GM23338 (cell line): ENCODE measurements around the gene PPM1H. TPM values are rescaled to one million over a fixed set of nuclear protein-coding genes. Genes with fewer than 3 reads are reported as not detected.

ENCODE experiments used
- ATAC-seq: fragments of 200-7000 bp; cut with Tn5 transposase; 3 replicates; pipeline ENCODE4 v1.9.1; 2020
- DNase-seq: peaks from one replicate; pipeline ENCODE4 v3.0.0-alpha.2; 2015; ENCODE audit warnings: low spot score
- H2AFZ ChIP-seq: fragments of 200-600 bp; sonication (generic); 2 replicates; pipeline ENCODE4 v1.8.0; 2016; ENCODE audit warnings: antibody characterized with exemption, mild to moderate bottlenecking, moderate library complexity
- H3F3A ChIP-seq: fragments of 200-600 bp; sonication (generic); replicated peaks from 2 replicates; pipeline ENCODE4 v1.8.0; 2017; ENCODE audit warnings: antibody characterized with exemption, mixed run types, low read depth
- H3K27ac ChIP-seq: fragments of 200-600 bp; sonication (generic); 2 replicates; pipeline ENCODE4 v1.6.1; 2016; ENCODE audit warnings: low read depth
- H3K27me3 ChIP-seq: fragments of 200-600 bp; sonication (generic); 2 replicates; pipeline ENCODE4 v1.8.0; 2016; ENCODE audit warnings: mild to moderate bottlenecking, mixed run types, moderate library complexity; ENCODE audit not compliant: insufficient read depth
- H3K36me3 ChIP-seq: fragments of 200-600 bp; sonication (generic); 2 replicates; pipeline ENCODE4 v1.8.0; 2016; ENCODE audit warnings: mild to moderate bottlenecking; ENCODE audit not compliant: insufficient read depth
- H3K4me1 ChIP-seq: fragments of 200-600 bp; sonication (generic); 2 replicates; pipeline ENCODE4 v1.8.0; 2016; ENCODE audit warnings: mild to moderate bottlenecking, moderate library complexity; ENCODE audit not compliant: insufficient read depth
- H3K4me2 ChIP-seq: fragments of 200-600 bp; sonication (generic); 2 replicates; pipeline ENCODE4 v1.7.1; 2017; ENCODE audit warnings: mixed run types
- H3K4me3 ChIP-seq: fragments of 200-600 bp; sonication (generic); 2 replicates; pipeline ENCODE4 v1.6.1; 2016; ENCODE audit warnings: mixed run types
- H3K79me2 ChIP-seq: fragments of 200-600 bp; sonication (generic); replicated peaks from 2 replicates; pipeline ENCODE4 v1.8.0; 2017; ENCODE audit warnings: mild to moderate bottlenecking; ENCODE audit not compliant: insufficient read depth
- H3K9me2 ChIP-seq: fragments of 200-600 bp; sonication (generic); 2 replicates; pipeline ENCODE4 v1.8.0; 2017; ENCODE audit not compliant: insufficient read depth
- H4K20me1 ChIP-seq: fragments of 200-600 bp; sonication (generic); replicated peaks from 2 replicates; pipeline ENCODE4 v1.8.0; 2017; ENCODE audit warnings: mild to moderate bottlenecking; ENCODE audit not compliant: insufficient read depth
- H3K27ac Mint-ChIP-seq: 2 replicates; pipeline ENCODE4 v1.8.0; 2020; ENCODE audit warnings: inconsistent platforms, mild to moderate bottlenecking, moderate library complexity, mixed read lengths
- H3K27me3 Mint-ChIP-seq: 3 replicates; pipeline ENCODE4 v1.8.0; 2022; ENCODE audit warnings: low read depth, mild to moderate bottlenecking, moderate library complexity, mixed read lengths, inconsistent platforms; ENCODE audit not compliant: insufficient read depth, poor library complexity
- H3K36me3 Mint-ChIP-seq: 3 replicates; pipeline ENCODE4 v1.8.0; 2021; ENCODE audit warnings: low read depth, mild to moderate bottlenecking, inconsistent platforms, moderate library complexity, mixed read lengths
- H3K4me1 Mint-ChIP-seq: 3 replicates; pipeline ENCODE4 v1.8.0; 2020; ENCODE audit warnings: mild to moderate bottlenecking, inconsistent platforms, mixed read lengths
- H3K4me3 Mint-ChIP-seq: 3 replicates; pipeline ENCODE4 v1.8.0; 2021; ENCODE audit warnings: moderate library complexity, mild to moderate bottlenecking, inconsistent platforms, mixed read lengths
- H3K9me3 Mint-ChIP-seq: 3 replicates; pipeline ENCODE4 v1.8.0; 2020; ENCODE audit warnings: moderate library complexity, mild to moderate bottlenecking, inconsistent platforms, mixed read lengths
- CREB1 ChIP-seq: fragments of 250-450 bp; sonication (Bioruptor Pico); IDR thresholded peaks from 2 replicates; pipeline ENCODE4 v1.5.0; 2020; ENCODE audit warnings: low read depth, mild to moderate bottlenecking, moderate library complexity
- EZH2phosphoT487 ChIP-seq: fragments of 200-600 bp; sonication (generic); IDR thresholded peaks from one replicate; pipeline ENCODE4 v1.8.1; 2018; ENCODE audit warnings: antibody characterized with exemption; ENCODE audit not compliant: unreplicated experiment
- JUNB ChIP-seq: IDR thresholded peaks from one replicate; pipeline ENCODE4 v1.6.1; 2016; ENCODE audit warnings: antibody characterized with exemption; ENCODE audit not compliant: unreplicated experiment
- NANOG ChIP-seq: IDR thresholded peaks from 2 replicates; pipeline ENCODE4 v1.6.1; 2016; ENCODE audit warnings: antibody characterized with exemption, borderline replicate concordance
- REST ChIP-seq: IDR thresholded peaks from one replicate; pipeline ENCODE4 v1.6.1; 2018; ENCODE audit warnings: antibody characterized with exemption; ENCODE audit not compliant: unreplicated experiment
- STAT1 ChIP-seq: IDR thresholded peaks from one replicate; pipeline ENCODE4 v1.6.1; 2016; ENCODE audit warnings: antibody characterized with exemption; ENCODE audit not compliant: unreplicated experiment
- ZNF114 ChIP-seq: fragments of 250-450 bp; sonication (Bioruptor Pico); IDR thresholded peaks from 2 replicates; pipeline ENCODE4 v1.5.0; 2020; ENCODE audit warnings: mild to moderate bottlenecking, moderate library complexity
- ZNF331 ChIP-seq: fragments of 250-450 bp; sonication (Bioruptor Pico); IDR thresholded peaks from 2 replicates; pipeline ENCODE4 v1.5.0; 2020; ENCODE audit warnings: low read depth, mild to moderate bottlenecking, moderate library complexity
- ZNF462 ChIP-seq: fragments of 250-450 bp; sonication (Bioruptor Pico); IDR thresholded peaks from 2 replicates; pipeline ENCODE4 v1.5.0; 2020; ENCODE audit warnings: mild to moderate bottlenecking, moderate library complexity
- polyA plus RNA-seq: library from polyadenylated mRNA; unstranded; fragments of >200 nt; fragmentation: Nextera tagmentation; extraction: Ambion mirVana; gene quantifications from 2 replicates; pipeline ENCODE4 v1.2.1, GENCODE V29; 2016
- total RNA-seq: library from RNA; depleted of rRNA; stranded (reverse); fragments of >200 nt; shearing (Covaris generic); gene quantifications from 2 replicates; pipeline ENCODE4 v1.2.3, GENCODE V29; 2014

The PPM1H gene
- total and polyA plus RNA-seq, 2 experiments from 2014 or later: 11.4 to 41.2 TPM

GRCh38 chr12:62758216-62758615 is 176.7 kb downstream of the PPM1H start (continued):
- TF ChIP-seq ZNF462 (CRISPR knock-in tag) (no peak), STAT1 (no peak), EZH2phosphoT487 (no peak)

DNA sequence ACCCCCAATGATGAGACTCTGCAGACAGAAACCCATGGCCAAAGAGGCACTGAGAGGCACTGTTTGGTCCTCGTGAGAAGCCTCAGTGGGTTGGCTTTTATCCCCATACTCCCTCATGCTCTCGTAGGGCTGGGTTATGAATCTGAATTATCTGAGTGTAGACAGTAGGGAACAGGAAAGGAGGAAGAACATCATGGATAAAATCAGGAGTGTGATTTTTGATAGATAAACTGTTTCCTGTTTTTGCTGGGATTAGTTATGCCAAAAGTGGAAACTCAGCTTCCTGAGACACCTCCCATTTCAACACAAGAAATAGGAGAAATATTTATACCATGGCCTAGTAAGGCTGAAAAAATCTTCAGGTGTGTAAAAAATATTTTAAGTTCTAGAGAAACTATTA is 177.9 kb downstream of the PPM1H start:
- Histone ChIP-seq H2AFZ (no peak overlapping the region), H3K4me3 (no peak overlapping the region), H3K27me3 (no peaks in the 10 kb centered on the region), H3K9me2 (peaks cover 7% of the 10 kb centered on the region; the same call in 1 of the 2 replicates), H4K20me1 (no peaks in the 10 kb centered on the region), H3F3A (no peaks in the 10 kb centered on the region), H3K27ac (no peak overlapping the region), H3K4me2 (no peak overlapping the region), H3K36me3 (no peaks in the 10 kb centered on the region), H3K4me1 (no peaks in the 10 kb centered on the region), H3K79me2 (no peaks in the 10 kb centered on the region)
- H3K4me1 Mint-ChIP-seq: no peaks in the 10 kb centered on the region
- H3K27me3 Mint-ChIP-seq: peaks cover 2% of the 10 kb centered on the region
- peaks cover 26% of the 10 kb centered on the region for H3K9me3 Mint-ChIP-seq
- DNase-seq (no peak), ATAC-seq (no peak)
- H3K4me3 Mint-ChIP-seq: no peak overlapping the region
- no peak overlapping the region for H3K27ac Mint-ChIP-seq
- peaks cover 47% of the 10 kb centered on the region for H3K36me3 Mint-ChIP-seq
- TF ChIP-seq ZNF114: no peak
- TF ChIP-seq ZNF331 (CRISPR knock-in tag): no peak
- no peak for TF ChIP-seq EZH2phosphoT487
- TF ChIP-seq JUNB: no peak
- no peak for TF ChIP-seq NANOG
- TF ChIP-seq REST: no peak
- no peak for TF ChIP-seq STAT1
- TF ChIP-seq CREB1: no peak
